Astrocyte (in vitro differentiated cells and primary cell): ENCODE data around the gene WARS2. TPM values are rescaled to one million over a fixed set of nuclear protein-coding genes. Genes with fewer than 3 reads are reported as not detected.
A peak's percentile ranks its signal among the peaks of the same experiment; 100 is the strongest.

ENCODE experiments used
- DNase-seq: peaks from one replicate; pipeline ENCODE4 v3.0.0-alpha.2; 2010; ENCODE audit warnings: low read depth
- FAIRE-seq: peaks from 2 replicates; lab custom pipeline; 2011; peaks lifted over from hg19 to GRCh38; lab: Jason Lieb, UNC
- H2AFZ ChIP-seq: 2 replicates; pipeline ENCODE4 v1.6.0; 2012; ENCODE audit warnings: low read depth, low read length, inconsistent platforms
- H3K27ac ChIP-seq: 2 replicates; pipeline ENCODE4 v1.5.1; 2011; ENCODE audit warnings: low read depth, low read length, inconsistent platforms
- H3K27me3 ChIP-seq: 2 replicates; pipeline ENCODE4 v1.6.0; 2011; ENCODE audit warnings: low read length, inconsistent platforms; ENCODE audit not compliant: insufficient read depth
- H3K36me3 ChIP-seq: 2 replicates; pipeline ENCODE4 v1.5.1; 2011; ENCODE audit warnings: low read length, inconsistent platforms; ENCODE audit not compliant: insufficient read depth
- H3K4me1 ChIP-seq: 2 replicates; pipeline ENCODE4 v1.5.1; 2011; ENCODE audit warnings: low read length, inconsistent platforms; ENCODE audit not compliant: insufficient read depth
- H3K4me2 ChIP-seq: 2 replicates; pipeline ENCODE4 v1.6.0; 2012; ENCODE audit warnings: low read length, inconsistent platforms
- H3K4me3 ChIP-seq: 2 replicates; pipeline ENCODE4 v1.5.1; 2011; ENCODE audit warnings: low read depth, mild to moderate bottlenecking, low read length, inconsistent platforms; ENCODE audit not compliant: insufficient read depth
- H3K79me2 ChIP-seq: 2 replicates; pipeline ENCODE4 v1.6.0; 2012; ENCODE audit warnings: mild to moderate bottlenecking, low read length, inconsistent platforms; ENCODE audit not compliant: insufficient read depth
- H3K9ac ChIP-seq: 2 replicates; pipeline ENCODE4 v1.6.0; 2012; ENCODE audit warnings: mild to moderate bottlenecking, low read length, inconsistent platforms
- H3K9me3 ChIP-seq: 2 replicates; pipeline ENCODE4 v1.5.1; 2012; ENCODE audit warnings: low read depth, mild to moderate bottlenecking, low read length, inconsistent platforms; ENCODE audit not compliant: insufficient read depth
- H4K20me1 ChIP-seq: 2 replicates; pipeline ENCODE4 v1.6.0; 2012; ENCODE audit warnings: low read length, inconsistent platforms; ENCODE audit not compliant: insufficient read depth
- H3K27ac Mint-ChIP-seq: one replicate; pipeline ENCODE4 v1.8.0; 2021; ENCODE audit warnings: mild to moderate bottlenecking, mixed read lengths; ENCODE audit not compliant: unreplicated experiment
- H3K27me3 Mint-ChIP-seq: one replicate; pipeline ENCODE4 v1.8.0; 2021; ENCODE audit warnings: low read depth, mixed read lengths; ENCODE audit not compliant: unreplicated experiment
- H3K36me3 Mint-ChIP-seq: one replicate; pipeline ENCODE4 v1.8.0; 2021; ENCODE audit warnings: low read depth, mixed read lengths; ENCODE audit not compliant: unreplicated experiment
- H3K4me1 Mint-ChIP-seq: one replicate; pipeline ENCODE4 v1.8.0; 2021; ENCODE audit warnings: low read depth, mixed read lengths; ENCODE audit not compliant: unreplicated experiment
- H3K4me3 Mint-ChIP-seq: one replicate; pipeline ENCODE4 v1.8.0; 2021; ENCODE audit warnings: mild to moderate bottlenecking, moderate library complexity, mixed read lengths; ENCODE audit not compliant: unreplicated experiment
- H3K9me3 Mint-ChIP-seq: one replicate; pipeline ENCODE4 v1.8.0; 2021; ENCODE audit warnings: mild to moderate bottlenecking, mixed read lengths; ENCODE audit not compliant: unreplicated experiment
- CTCF ChIP-seq: IDR thresholded peaks from 2 replicates; pipeline ENCODE4 v1.5.1; 2011; ENCODE audit warnings: low read depth, mild to moderate bottlenecking, inconsistent platforms, low read length, moderate library complexity; ENCODE audit not compliant: insufficient read depth
- EZH2 ChIP-seq: IDR thresholded peaks from 2 replicates; pipeline ENCODE4 v1.6.1; 2012; ENCODE audit warnings: mild to moderate bottlenecking, low read length, inconsistent platforms; ENCODE audit not compliant: insufficient read depth
- total RNA-seq: library from RNA; stranded (reverse); gene quantifications from 2 replicates; pipeline ENCODE4 v1.2.1, GENCODE V29; 2021

Gene WARS2
- total RNA-seq, 1 donor from 2014 or later: 10.5 TPM

- TF ChIP-seq EZH2: no peak
- Histone ChIP-seq H2AFZ (no peak overlapping the region), H4K20me1 (no peaks in the 10 kb centered on the region), H3K27me3 (no peaks in the 10 kb centered on the region), H3K4me1 (peaks cover 3% of the 10 kb centered on the region), H3K4me3 (no peak overlapping the region), H3K36me3 (no peaks in the 10 kb centered on the region), H3K27ac (no peak overlapping the region), H3K9me3 (no peaks in the 10 kb centered on the region), H3K4me2 (no peak overlapping the region), H3K79me2 (peaks cover 7% of the 10 kb centered on the region), H3K9ac (no peak overlapping the region)
- Mint-ChIP-seq H3K4me1 (peaks cover 4% of the 10 kb centered on the region), H3K27me3 (no peaks in the 10 kb centered on the region), H3K9me3 (no peaks in the 10 kb centered on the region), H3K36me3 (peaks cover 3% of the 10 kb centered on the region), H3K4me3 (no peak overlapping the region), H3K27ac (no peak overlapping the region)
- FAIRE-seq: no peak
- DNase-seq: no peak
Measured at GRCh38 chr1:119144813-119145212, 4.4 kb upstream of the WARS2 start.

- Histone ChIP-seq H4K20me1 (no peaks in the 10 kb centered on the region), H3K9ac (no peak overlapping the region), H3K9me3 (no peaks in the 10 kb centered on the region), H3K79me2 (peaks cover 14% of the 10 kb centered on the region), H3K4me1 (peaks cover 7% of the 10 kb centered on the region), H3K27me3 (no peaks in the 10 kb centered on the region), H3K4me3 (no peak overlapping the region), H2AFZ (no peak overlapping the region), H3K27ac (no peak overlapping the region), H3K4me2 (no peak overlapping the region), H3K36me3 (no peaks in the 10 kb centered on the region)
- Mint-ChIP-seq H3K36me3 (no peaks in the 10 kb centered on the region), H3K9me3 (no peaks in the 10 kb centered on the region), H3K4me3 (no peak overlapping the region), H3K27ac (no peak overlapping the region), H3K27me3 (no peaks in the 10 kb centered on the region), H3K4me1 (peaks cover 6% of the 10 kb centered on the region)
- FAIRE-seq (no peak), DNase-seq (no peak)
- TF ChIP-seq CTCF (no peak), EZH2 (no peak)
Measured at GRCh38 chr1:119143706-119144105, 3.3 kb upstream of the WARS2 start.

- no peak overlapping the region for H2AFZ ChIP-seq
- H3K36me3 Mint-ChIP-seq: no peaks in the 10 kb centered on the region
- H3K9ac ChIP-seq: no peak overlapping the region
Measured at GRCh38 chr1:119141660-119142059, 1.2 kb upstream of the WARS2 start.

More at GRCh38 chr1:119141660-119142059, 1.2 kb upstream of the WARS2 start:
- H3K4me1 Mint-ChIP-seq: peaks cover 9% of the 10 kb centered on the region
- Histone ChIP-seq H3K79me2 (peaks cover 18% of the 10 kb centered on the region), H4K20me1 (no peaks in the 10 kb centered on the region), H3K27ac (no peak overlapping the region), H3K4me2 (peak overlapping the region; percentile 89), H3K27me3 (no peaks in the 10 kb centered on the region), H3K9me3 (no peaks in the 10 kb centered on the region), H3K4me1 (peaks cover 7% of the 10 kb centered on the region), H3K4me3 (no peak overlapping the region), H3K36me3 (no peaks in the 10 kb centered on the region)
- H3K27ac Mint-ChIP-seq: peak overlapping the region; percentile 15
- no peaks in the 10 kb centered on the region for H3K9me3 Mint-ChIP-seq
- no peaks in the 10 kb centered on the region for H3K27me3 Mint-ChIP-seq
- DNase-seq (no peak), FAIRE-seq (no peak)
- H3K4me3 Mint-ChIP-seq: no peak overlapping the region
- TF ChIP-seq CTCF (no peak), EZH2 (no peak)
